ENCODE data around the gene LRCH1.

DNA sequence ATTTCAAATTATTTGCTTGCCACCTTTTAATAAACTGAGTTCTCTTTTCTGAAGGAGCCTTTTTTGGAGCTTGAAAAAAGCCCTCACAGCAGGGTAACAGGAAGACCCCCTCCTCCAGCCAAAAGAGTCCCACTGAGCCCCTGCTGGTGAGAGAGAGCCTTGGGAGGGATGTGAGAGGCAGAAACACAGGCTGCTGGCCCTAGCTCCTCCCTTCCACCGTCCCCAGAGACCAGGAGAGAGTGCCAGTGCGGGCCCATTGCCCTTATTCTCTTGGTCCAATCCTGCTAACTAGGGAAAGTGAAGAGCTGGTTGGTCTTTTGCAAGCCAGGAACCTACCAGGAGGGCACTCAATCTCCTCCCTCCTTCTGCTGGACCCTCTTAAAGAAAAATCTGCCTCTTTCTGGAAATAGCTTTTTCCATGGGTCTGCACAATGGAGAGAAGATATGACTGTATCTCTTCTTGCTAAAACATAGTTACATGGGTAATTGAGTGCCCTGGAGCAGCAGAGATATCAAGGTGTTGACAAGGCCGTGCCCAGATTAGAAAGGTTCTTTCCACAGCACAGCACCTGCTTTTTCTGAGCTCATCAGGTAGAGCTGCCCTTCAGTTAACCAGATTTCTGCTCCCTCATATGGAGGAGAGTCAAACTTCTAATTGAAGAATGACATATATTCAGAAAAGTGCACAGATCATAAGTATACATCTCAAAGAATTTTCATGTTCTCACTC lies 113.9 kb downstream of the LRCH1 start:
- TF ChIP-seq, protein P1, sequence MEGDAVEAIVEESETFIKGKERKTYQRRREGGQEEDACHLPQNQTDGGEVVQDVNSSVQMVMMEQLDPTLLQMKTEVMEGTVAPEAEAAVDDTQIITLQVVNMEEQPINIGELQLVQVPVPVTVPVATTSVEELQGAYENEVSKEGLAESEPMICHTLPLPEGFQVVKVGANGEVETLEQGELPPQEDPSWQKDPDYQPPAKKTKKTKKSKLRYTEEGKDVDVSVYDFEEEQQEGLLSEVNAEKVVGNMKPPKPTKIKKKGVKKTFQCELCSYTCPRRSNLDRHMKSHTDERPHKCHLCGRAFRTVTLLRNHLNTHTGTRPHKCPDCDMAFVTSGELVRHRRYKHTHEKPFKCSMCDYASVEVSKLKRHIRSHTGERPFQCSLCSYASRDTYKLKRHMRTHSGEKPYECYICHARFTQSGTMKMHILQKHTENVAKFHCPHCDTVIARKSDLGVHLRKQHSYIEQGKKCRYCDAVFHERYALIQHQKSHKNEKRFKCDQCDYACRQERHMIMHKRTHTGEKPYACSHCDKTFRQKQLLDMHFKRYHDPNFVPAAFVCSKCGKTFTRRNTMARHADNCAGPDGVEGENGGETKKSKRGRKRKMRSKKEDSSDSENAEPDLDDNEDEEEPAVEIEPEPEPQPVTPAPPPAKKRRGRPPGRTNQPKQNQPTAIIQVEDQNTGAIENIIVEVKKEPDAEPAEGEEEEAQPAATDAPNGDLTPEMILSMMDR (IDR thresholded peaks at IDR 0.05) = no peak
- no peak for TF ChIP-seq POLR2AphosphoS5 (IDR thresholded peaks at IDR 0.05)
